Stimulated activated CD4-positive, alpha-beta T cell treated with anti-CD3 and anti-CD28 coated beads, Interleukin-1b, Interleukin-23, amount 100 ng/mL, for 48 hours (primary cell): ENCODE data around the gene NCKAP5L.
"Not testable (repeated sequence)": the region's sequence is repeated elsewhere in the genome, so short reads cannot be mapped to it uniquely, and the experiment has no call there.

Experiments
- DNase-seq: peaks from one replicate; pipeline ENCODE4 v3.0.0-alpha.2; 2020

The NCKAP5L gene

DNA sequence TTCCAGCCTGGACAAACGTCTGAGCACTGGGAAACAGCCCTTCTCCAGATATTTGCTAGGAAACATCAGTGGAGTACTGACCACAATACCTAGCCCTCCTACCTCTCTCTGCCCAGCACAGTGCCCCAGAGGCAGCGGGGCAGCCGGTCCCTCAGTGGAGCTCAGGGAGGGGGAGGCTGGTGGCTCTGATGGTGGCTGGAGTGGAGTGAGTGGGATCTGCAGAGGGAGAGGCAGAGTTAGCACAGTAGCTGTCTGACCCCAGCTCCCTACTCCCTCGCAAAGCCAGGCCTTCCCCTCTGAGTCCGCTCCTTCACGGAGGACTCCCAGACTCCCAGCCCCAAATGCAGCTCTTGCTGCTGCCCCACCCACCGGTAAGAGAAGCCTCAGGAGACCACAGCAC is 30.0 kb downstream of the NCKAP5L start:
- DNase-seq, result no peak

DNA sequence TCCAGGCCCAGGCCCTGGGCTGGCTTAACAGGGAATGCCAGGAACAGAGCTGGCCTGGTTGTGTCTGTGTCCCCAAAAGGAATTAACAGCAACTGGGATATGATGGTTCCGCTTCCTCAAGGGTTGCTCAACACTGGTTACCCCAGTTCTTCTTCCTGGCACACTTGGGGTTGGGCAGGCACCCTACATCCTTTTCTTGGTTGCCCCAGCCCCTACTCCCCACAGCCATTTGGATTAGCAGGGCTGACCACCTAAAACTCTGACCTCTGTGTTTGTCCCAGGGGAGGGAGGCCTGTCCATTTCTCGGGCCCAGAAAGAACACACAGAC is 30.8 kb downstream of the NCKAP5L start:
- DNase-seq, result no peak

DNA sequence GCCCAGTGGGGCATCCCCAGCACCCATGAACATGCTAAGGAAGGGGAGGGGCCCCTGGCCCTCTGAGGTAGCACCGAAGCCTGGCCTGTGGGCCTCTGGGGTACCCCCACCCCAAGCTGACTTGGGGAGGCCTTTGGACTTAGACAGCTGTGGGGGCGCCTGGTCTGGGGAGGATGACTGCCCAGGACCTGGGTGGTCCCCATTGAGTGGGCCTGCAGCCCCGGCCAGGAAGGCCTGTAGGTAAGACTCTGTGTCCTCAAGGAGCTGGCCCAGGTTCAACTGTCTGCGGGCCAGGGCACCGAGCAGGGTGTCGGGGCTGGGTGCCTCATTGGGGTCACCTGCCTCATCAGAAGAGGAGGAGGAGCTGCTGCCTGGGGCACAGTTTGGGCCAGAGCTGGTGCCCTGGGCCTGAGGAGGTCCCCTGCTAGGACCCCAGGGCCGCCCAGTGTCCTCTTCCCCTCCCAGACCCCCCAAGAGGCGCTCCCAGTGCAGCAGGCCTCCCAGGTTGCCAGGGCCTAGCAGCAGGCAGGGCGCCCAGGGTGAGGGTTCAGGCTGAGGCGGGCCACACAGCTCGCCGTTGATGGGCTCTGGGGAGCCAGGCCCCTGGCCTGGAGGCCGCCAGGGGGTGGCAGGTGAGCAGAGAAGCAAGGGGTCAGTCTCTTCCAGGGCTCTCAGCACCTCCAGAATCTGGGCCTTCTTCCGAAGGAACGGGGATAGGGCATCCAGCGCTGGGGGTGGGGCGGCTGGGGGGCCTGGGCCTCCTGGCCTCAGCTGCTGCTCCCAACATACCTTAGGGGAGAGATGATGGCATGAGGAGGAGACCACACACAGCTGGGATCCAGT is 31.4 kb downstream of the NCKAP5L start:
- DNase-seq, result no peak

DNA sequence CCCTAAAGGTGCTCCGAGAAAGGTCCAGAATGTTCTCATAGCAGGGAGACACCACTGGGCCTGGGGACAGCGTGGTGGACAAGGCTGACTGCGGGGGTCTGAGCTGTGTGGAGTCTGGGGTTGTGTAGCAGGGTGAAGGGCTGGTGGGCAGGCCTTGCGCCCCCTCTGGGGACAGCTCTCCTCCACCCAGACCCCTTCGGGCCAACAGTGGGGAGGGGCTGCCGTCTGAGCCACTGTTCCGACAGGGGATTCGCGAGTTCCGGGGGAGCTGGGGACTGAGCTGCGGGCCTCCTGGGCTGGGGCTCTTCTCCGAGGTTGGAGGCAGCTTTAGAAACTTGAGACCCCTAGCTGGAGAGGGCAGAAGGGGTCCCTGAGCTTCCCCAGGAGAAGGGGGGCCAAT is 32.1 kb downstream of the NCKAP5L start:
- no peak for DNase-seq

DNA sequence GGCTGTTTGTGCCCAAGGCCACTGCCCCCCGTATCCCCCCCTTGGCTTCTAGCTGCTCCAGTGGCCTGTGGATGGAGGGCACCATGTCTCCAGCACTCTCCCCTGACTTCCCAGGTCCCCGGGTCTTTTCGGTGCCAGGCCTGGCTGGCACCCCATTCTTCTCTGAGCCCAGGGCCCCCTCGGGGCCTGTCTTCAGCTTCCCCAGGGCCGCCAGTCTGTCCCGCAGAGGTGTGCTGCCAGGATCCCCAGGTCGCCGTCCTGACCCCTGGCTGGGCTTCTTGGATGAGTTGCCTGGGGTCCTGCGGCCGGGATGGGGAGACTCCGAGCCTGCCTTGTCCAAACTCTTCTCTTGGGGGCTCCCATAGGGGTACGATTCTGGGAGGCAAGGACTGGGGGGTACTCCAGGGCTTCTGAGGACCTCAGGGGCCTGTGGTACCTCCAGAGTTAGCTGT is 32.5 kb downstream of the NCKAP5L start:
- no peak for DNase-seq

DNA sequence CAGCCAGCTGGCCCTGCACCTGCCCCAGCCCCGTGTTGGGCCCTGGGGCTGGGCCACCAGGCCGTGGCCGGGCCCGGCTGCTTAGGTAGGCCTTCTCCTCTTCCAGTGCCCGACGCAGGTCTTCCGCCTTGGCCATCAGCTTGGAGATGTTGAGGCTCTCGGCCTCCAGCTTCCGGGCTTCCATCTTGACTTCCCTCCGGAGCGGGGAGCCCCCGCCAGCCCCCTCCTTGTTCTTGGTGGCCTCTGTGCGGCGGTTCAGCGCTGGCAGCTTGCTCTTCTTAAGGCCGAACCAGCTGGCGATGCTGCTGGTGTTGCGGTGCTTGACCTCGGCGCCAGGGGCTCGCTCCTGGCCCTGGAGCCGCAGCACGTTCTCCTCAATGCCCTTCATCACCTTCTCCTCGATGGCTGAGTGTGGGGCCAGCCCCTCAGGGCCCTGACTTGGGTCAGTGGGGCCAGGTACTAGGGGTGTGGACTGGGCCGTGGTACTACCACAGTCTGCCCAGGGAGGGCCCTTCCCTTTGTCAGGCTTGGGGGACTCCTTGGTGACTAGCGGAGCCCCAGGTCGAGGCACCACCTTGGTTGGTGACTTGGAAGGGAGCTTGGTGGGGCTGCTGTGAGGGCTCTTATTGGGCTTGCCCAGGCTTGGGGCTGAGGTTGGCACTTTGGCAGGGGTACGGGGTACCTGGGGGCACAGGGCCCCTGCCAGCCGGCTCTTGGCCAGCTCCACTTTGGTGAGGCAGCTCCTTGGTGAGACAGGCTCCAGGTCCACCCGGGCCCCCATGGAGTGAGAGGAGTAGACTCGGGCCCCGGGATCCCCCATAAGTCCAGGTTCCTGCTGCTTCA is 33.2 kb downstream of the NCKAP5L start:
- DNase-seq, result no peak

DNA sequence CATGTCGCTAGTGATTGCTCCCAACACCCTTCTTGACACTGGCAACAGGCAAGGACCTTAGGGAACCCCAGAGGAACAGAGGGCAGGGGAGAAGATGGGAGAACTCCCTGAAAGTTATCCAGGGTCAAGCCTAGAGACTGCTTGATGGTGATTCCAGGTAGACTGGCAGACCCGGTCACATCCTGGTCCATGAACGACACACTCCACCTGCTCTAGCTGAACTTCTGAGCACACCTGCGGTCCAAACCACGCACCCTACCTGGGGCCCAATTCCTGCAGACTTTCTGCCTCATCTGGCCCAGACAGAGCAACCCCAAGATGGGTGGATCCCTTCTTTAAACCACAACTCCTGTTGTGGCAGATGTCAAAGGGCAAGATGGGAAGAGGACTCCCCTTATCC is 34.2 kb downstream of the NCKAP5L start:
- no peak for DNase-seq

DNA sequence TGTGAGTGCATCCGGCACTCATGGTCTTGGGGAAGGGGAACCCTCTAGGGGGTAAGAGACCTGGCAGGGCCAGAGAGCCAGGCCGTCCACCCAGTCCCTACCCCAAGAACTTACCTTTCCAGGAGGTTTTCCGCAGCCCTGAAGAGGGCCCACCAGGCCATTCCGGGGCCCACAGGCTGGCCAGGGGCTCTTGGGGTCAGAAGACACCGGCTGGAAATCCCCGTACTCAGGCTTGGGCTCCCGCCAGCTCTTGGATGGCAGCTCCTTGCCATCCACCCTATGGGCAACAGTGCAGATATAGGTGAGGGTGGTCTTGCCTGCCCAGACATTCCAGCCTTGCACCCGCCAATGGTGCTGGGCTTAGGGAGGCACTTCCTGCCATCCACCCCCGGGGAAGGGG is 34.6 kb downstream of the NCKAP5L start:
- DNase-seq, result no peak

DNA sequence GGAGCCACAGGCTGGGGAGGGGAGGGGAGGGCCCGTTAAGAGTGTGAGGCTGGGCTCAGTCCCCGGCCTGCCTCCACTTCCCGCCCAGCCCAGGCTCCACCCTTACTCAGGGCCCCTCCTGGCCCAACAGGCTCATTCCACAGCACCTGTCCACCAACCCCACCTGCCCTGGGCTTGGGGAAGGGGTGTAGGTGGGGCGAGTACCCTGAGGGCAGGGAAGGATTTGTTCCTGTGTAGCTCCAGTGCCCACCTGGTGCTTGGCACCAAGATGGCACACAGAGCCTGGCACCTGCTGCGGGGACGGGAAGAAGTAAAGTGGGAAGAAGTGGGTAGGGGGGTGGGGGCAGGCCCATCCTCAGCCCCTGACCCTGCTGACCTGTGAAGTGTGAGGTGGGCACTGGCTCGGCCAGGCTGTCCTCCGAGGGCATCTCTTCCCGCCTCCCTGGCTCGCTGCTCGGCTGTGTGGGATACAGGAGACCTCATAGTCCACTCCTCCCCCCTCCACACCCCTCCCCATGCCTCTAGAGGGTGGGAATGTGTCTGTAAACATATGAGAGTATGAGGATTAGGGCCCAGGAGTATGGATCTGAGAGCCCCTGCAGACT is 35.1 kb downstream of the NCKAP5L start:
- no peak for DNase-seq

DNA sequence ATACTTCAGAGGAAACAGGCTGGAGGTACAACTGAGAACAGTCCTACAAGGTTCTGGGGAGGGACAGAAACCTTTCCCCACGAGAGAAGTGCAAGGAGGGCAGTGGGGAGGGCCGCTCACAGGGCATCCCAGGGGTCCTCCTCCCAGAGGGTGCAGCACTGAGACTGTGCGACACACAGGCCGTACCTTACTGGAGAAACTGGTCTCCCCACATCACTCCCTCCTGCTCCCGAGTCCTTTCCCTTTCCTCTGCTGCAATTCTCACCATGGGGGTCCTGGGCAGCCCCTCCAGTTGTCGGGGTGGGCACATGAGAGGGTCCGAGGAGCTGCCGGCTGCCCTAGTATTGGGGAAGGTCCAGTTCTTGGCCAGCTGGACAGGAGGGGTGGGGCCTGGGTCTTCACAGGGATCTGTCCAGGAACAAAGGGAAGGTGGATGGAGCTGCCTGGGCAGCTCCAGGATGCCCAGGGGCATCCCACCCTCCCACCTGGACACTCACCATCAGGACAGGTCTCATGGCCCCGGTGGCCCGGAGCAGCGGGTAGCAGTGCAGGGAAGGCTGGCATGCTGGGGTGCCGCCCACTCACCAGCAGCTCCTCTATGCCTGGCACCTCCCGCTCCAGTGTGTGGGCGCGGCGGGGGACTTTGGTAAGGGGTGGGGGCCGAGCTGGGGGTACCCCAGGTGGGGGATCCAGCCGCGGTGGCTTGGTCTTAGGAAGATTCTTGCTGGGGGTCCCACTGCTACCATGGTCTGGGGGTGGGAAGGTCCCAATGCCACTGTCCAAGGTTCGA is 35.8 kb downstream of the NCKAP5L start:
- no peak for DNase-seq

DNA sequence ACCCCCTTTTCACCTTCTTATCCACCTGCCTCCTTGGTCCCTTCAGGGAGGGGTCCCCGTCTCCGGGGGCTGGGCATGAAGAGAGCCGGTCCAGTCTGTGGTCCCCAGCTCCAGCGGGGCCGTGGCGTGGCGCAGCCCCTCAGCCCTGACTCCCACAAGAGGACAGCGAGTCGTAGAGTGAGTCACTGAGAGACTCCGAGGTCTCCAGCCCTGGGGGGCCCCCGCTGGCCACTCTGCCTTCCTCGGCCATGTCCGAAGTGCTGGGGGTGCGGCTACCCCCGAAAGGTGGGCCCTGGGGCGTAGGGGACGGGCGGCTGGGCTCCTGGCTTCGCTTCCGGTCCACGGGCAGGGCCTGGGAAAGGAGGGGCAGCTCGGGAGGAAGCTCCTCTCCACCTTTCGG is 36.5 kb downstream of the NCKAP5L start:
- no peak for DNase-seq

DNA sequence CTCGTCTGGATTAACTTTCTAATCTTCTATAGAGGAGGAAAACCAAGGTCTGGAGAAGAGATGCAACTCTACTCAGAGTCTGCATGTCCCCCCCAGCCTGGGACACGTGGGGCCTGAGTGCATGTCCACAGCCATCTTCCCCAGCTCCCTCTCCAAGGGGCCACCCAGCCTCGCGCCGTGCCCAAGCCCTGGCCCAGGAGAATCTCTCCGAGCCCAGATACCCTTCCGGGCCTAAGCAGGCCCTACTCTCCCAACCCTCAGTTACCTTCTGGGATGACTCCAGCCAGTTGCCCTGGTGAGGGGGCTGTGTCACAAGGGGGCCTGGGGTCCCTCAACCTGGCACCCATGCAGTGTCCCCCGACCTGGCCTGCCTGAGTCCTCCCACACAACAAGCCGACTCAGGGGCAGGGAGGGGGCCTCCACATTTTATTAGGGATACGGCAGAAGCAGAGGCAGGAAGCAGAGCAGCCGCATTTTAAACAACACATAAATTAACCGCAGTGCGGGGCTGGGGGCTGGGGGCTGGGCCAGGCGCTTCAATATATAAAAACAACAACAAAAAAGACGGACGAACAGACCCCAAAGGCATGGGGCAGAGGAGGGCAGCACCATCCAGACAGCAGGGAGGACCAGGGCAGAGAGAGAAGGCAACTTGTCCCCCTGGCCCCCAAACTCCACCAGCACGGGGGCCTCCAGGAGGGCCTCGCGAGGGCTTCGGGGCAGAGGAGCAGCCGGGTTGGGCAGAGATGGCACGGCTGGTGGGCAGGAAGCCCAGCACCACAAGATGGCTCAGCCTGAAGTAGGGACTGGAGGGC is 37.3 kb downstream of the NCKAP5L start:
- DNase-seq, result no peak

DNA sequence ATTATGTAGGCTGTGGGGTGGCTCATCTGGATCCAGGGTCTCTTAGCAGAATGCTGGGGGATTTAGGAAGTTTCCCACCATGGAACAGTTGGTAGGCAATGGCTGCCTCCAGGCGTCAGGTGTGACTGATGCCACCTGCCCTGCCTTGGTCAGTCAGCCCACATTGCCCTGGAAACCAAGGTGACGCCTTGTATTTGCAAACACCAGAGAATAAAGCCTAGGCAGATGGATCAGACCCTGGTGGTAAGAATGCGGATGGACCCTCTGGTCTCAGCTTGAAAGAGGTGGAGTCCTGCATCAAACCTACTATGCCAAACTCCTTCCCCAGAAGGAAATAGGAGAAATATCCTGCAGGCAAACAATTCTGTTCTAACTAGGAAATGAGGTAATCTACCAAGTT is 38.2 kb downstream of the NCKAP5L start:
- no peak for DNase-seq

DNA sequence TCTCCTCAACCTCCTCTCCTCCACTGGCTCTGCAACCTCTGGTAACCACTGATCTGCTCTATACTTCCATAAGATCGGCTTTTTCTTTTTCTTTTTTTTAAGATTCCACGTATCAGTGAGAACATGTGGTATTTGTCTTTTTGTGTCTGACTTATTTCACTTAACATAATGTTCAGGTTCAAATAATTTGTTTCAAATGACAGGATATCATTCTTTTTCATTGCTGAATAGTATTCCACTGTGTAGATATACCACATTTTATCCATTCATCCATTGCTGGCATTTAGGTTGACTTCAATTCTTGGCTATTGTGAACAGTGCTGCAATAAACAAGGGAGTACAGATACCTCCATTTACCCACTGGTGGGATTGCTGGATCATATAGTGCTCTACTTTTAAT is 40.5 kb downstream of the NCKAP5L start:
- no peak for DNase-seq

DNA sequence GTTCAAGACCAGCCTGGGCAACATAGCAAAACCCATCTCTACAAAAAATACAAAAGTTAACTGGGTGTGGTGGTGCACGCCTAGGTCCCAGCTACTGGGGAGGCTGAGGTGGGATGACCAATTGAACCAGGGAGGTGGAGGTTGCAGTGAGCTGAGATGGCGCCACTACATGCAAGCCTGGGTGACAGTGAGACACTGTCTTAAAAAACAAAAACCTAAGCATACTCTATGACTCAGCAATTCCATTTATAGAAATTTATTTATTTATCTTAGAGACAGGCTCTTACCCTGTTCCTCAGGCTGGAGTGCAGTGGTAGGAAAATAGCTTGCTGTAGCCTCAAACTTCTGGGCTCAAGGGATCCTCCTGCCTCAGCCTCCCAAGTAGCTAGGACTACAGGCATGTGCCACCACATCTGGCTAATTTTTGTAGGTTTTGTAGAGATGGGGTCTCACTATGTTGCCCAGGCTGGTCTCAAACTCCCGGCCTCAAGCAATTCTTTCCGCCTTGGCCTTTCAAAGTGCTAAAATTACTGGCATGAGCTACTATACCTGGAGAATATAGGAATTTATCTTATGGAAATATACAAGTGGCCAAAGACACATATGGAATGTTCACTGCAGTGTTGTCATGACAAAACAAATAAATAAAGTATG is 43.3 kb downstream of the NCKAP5L start:
- DNase-seq, result no peak

DNA sequence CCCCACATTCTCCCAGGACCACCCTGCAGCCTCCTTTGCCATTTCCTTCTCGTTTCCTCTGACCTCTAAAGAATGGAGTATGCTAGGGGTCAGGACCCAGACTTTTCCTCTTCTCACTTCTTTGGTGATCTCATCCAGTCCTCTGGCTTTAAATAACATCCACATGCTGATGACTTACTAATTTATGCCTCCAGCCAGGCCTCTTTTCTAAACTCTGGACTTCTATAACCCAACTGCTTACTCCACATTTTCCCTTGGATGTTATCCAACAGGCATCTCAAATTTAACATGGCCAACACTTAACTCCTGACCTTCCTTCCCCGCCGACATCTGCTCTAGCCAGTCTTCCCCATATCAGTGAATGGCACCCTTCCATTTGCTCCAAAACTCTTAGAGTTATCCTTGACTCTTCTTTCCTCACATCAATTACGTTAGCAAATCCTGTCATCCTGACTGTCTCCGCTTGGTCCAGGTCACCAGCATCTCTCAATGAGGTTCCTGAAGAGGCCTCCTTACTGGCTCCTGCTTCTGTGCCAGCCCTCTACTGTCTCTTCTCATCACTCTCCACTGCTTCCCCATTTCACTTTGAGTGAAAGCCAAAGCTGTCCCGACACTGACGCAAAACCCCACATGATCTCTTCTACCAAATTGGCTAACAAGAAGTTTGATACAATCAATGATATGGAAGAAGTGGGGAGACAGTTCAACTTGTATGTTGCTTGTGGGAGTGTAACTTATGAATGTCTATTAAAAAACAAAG is 44.1 kb downstream of the NCKAP5L start:
- no peak for DNase-seq

DNA sequence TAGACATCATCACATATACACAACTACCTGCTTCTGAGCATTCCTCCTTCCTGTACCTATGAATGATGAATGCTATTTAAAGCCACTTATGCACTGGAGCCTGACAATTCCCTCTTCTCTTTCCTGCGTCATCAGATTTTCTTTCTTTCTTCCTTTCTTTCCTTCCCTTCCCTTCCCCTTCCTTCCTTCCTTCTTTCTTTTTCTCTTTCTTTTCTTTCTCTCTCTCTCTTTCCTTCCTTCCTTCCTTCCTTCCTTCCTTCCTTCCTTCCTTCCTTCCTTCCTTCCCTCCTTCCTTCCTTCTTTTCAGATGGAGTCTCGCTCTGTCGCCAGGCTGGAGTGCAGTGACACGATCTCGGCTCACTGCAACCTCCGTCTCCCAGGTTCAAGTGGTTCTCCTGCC is 47.3 kb downstream of the NCKAP5L start:
- DNase-seq, result not testable (repeated sequence)

DNA sequence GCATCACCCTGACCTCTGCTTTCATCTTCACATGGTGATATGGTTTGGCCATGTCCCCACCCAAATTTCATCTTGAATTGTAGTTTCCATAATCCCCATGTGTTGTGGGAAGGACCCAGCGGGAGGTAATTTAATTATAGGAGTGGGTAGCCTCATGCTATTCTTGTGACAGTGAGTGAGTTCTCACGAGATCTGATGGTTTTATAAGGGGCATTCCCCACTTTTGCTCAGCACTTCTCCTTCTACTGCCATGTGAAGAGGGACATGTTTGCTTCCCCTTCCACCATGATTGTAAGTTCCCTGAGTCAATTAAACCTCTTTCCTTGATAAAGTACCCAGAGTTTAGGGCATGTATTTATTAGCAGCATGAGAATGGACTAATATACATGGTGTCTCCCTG is 48.6 kb downstream of the NCKAP5L start:
- DNase-seq, result no peak

DNA sequence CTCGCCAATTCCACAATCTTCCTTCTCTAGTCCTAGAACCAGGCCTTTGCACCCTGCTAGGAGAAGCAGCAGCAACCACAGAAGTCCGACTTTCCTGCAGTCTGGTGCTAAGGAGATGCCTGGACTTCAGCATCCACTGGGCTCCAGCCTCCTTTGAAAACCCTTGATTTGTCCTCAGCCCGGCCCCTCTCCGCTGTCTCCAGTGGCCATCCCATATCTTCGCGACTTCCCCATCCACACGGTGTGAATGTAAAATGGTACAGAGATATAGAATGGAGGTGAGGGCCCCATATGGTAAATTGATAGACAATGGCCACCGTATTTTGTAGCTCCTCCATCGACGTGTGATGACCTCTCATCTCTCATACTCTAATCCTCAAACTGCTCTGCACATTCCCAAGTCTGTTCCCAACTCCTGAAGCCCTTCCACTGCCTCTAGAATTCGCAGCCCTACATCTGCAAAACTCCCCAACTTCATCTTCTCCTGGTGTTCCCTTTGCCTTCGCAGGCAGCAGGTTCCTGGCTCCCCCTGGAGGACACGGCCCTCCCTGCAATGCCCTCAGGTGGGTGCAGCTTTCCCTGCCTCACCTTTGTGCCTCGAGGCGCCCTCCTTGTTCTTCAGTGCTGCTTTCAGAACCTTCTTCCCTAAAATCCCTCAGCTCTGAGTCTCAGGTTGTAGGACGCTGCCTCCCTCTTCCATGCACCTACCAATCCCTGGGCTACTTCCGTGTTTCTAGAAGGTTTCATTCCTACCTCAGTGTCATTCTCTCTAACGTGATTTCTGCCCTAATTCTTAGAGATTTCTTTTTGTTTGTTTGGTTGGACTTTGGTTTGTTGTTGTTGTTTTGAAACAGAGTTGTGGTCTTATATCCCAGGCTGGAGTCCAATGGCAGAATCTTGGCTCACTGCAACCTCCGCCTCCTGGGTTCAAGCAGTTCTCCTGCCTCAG is 50.1 kb downstream of the NCKAP5L start:
- DNase-seq, result peak; percentile 66

DNA sequence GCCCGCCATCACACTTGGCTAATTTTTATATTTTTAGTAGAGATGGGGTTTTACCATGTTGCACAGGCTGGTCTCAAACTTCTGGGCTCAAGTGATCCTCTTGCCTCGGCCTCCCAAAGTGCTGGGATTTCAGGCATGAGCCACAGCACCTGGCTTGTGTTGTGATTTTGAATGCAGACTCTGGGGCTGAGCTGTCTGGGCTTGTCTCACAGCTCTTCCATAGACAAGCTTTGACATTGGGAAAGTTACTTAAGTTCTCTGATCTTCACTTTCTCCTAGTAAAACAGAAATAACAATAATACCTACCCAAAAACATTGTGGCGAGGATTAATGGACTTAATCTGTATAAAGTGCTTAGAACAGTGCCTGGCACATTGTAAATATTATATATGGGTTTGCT is 50.9 kb downstream of the NCKAP5L start:
- no peak for DNase-seq
